Activated CD4-positive, alpha-beta T cell treated with anti-CD3 and anti-CD28 coated beads for 1 hour (primary cell): ENCODE results near the gene ZNF888.
A peak's percentile ranks its signal among the peaks of the same experiment; 100 is the strongest.
"Not testable (repeated sequence)": the region's sequence is repeated elsewhere in the genome, so short reads cannot be mapped to it uniquely, and the experiment has no call there.

Experiments used
- DNase-seq: peaks from one replicate; pipeline ENCODE4 v3.0.0-alpha.2; 2020

The ZNF888 gene

DNA sequence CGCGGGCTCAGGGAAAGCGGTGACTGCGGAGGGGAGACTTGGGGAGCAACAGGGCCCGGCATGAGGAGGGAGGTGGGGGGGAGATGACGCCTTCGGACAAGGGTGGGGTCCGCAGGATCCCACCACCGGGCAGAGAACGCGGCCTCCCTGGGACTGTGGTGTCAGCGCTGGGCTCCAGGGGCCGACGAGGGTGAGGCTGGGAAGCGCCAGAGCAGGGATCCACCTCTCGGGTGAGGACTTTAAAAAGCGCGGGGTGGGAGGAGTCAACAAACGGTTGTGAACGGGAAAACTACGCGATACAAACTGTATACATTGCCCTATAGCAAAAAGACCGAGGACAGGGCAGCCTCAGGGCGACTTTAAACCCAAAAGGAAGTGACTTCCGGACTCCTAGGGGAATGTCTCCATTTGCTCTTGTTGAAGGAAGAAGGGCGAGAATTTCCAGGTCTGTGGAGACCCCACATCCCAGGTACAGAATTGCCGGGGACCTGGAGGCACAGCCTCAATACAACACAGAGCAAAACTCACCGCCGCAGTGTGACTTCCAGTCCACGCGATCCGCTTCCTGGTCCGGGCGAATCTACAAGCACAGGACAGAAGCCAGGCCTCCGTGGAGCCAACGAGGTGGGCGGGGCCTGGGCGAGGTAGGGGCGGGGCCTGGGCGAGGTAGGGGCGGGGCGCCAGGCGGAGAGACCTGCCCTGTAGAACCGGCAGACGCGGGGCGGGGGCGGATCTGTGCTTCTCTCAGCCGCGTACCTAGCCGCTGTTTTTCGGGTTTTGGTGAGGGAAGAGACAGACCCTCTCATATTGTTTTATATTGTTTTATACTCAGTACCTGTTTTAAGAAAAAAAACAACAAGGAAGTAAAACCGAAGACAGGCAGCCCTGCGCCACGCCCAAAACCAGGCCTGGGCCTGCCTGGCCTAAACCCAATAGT is at the start of gene ZNF888:
ZNF888 (minus strand) TSS at position 588 of the 937 bp plus-strand sequence. CDS start 5,555 bp downstream, outside the sequence.
- DNase-seq = peak; percentile 68

DNA sequence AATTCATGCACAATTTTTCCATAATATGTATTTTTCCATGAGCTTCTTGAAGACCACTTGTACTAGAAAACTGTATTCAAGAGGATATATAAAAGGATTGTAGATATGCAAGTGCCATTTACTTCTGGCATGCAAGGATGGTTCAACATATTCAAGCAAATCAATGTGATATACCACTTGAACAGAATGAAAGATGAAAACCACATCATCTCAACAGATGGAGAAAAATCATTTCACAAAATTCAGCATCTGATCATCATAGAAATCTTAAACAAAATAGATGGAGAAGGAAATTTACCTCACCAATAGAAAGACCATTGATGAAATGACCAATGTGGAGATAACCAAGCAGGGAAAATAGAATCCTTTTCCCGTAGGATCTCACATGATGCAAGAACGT is 44.5 kb upstream of the ZNF888 start:
- DNase-seq = no peak

DNA sequence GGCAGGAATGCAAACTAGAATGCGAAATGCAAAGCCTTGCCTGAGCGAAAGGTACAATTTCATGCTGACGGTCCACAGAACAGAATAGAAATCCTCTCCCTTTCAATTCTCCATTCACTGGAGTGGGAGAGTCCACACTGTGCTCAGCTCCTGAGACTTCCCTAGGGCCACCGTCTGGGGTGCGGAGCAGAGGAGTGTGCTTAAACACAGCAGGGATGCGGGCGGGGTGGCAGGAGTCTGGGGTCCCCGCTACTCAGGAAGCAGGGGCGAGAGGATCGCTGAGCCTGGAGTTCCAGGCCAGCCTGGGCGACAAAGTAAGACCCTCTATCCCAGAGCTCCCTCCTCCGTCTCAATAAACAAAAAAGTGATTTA is 40.0 kb upstream of the ZNF888 start:
- no peak for DNase-seq

DNA sequence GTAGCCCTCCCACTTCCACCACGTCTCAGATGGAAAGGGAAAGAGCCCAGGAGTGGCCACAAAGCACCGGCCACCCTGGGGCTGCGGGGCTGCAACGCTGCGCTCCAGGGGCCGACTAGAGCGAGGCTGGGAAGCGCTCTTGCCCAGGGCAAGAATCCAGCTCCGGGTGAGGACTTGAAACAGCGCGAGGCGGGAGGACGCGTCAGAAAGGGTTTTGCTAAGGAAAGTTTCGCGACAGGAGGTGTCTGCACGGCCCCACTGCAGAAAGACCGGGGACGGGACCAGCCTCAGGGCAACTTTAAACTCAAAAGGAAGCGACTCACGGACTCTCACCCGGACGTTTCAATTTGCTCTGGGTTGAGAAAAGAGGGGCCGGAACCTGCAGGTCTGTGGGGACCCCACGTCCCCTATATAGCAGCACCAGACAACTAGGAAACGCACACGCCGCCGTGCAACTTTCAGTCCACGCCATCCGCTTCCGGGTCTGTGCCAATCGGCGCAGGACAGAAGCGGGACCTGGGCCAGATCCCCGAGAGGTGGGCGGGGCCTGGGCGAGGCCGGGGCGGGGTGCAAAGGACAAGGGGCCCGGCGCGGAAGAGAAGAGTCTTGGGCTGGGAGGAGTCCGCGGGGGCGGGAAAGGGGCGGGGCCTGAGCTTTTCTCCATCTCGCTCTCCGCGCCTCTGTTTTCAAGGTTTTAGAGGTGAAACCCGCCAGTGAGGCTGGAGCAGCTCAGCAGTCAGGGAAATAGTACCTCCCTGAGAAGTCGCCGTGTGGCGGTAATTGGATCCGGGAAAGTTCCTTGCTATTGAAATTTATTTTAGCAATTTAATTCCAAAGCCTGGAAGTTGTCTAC is 39.4 kb upstream of the ZNF888 start, which contains the start of gene ZNF816:
ZNF816 (minus strand) TSS at position 488 of the 853 bp plus-strand sequence. CDS start 6,792 bp downstream, outside the sequence.
- DNase-seq = peak; percentile 96

DNA sequence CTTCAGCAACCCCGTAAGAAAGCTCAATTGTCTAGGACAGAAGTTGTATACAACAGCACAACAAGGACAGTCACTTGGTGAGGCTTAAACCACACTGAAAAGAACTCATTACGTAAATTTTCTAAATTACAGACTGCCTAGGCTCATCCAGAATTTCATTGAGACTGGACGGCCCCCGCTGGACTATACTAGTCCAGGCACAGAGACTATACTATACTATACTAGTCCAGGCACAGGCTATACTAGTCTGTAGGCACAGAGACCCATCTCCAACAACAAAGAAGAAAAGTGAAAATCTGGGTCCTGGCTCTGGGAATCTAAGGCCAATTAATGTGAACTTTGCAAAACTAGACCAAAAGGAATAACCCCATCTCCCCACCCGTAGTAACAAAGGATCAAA is 38.8 kb upstream of the ZNF888 start:
- no peak for DNase-seq

DNA sequence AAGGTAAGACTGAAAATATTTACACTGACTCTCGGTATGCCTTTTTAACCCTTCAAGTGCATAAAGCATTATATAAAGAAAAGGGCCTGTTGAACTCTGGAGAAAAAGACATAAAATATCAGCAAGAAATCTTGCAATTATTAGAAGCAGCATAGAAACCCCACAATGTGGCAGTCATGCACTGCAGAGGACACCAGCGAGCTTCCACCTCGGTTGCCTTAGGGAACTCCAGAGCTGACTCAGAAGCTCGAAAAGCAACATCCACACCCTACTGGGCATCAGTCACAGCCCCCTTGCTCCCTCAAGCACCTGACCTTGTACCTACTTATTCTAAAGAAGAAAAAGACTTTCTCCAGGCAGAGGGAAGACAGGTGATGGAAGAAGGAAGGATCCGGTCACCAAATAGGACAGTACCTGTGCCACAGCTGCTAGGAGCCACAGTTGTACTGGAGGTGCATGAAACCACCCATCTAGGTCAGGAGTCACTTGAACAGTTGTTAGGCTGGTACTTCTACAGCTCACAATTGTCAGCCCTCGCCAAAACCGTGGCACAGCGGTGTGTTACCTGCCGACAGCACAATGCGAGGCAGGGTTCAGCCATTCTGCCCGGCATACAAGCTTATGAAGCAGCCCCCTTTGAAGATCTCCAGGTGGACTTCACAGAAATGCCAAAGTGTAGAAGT is 36.5 kb upstream of the ZNF888 start:
- no peak for DNase-seq

DNA sequence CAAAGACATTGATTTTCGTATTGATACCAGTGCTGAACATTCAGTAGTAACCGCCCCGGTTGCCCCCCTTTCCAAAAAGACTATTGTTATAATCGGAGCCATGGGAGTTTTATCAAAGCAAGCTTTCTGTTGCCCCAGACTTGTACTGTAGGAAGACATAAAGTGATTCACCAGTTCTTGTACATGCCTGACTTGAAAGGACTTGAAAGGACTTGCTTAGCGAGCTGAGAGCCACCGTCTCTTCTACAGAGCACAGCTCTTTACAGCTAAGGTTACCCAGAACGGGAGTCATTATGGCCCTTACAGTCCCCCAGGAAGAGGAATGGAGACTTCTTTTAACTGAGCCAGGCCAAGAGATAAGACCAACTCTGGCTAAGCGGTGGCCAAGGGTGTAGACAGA is 34.4 kb upstream of the ZNF888 start:
- no peak for DNase-seq

DNA sequence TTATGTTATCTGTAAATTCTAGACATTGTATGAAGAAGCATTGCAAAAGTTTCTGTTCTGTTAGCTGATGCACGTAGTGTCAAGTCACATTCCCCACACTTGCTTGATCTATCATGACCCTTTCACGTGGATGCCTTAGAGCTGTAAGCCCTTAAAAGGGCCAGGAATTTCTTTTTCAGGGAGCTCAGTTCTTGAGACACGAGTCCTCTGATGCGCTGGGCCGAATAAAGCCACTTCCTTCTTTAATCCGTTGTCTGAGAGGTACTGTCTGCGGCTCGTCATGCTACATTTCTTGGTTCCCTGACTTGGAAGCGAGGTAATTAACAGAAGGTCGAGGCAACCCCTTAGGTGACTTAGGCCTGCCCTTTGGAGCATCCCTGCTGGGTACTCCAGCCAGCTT is 33.7 kb upstream of the ZNF888 start:
- no peak for DNase-seq

DNA sequence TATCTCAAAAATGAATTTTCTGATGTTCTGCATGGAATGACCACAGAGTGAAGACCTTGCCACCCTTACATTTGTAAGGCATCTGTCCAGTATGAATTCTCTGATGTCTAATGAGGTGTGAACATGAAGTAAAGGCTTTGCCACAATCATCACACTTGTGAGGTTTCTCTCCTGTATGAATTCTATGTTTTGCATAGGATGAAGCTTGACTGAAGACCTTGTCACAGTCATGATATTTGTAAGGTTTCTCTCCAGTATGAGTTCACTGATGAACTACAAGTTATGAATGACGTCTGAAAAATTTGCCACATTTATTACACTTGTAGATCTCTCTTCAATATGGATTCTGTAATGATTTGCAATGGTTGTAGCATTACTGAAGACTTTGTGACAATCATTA is 26.2 kb upstream of the ZNF888 start:
- DNase-seq = no peak

DNA sequence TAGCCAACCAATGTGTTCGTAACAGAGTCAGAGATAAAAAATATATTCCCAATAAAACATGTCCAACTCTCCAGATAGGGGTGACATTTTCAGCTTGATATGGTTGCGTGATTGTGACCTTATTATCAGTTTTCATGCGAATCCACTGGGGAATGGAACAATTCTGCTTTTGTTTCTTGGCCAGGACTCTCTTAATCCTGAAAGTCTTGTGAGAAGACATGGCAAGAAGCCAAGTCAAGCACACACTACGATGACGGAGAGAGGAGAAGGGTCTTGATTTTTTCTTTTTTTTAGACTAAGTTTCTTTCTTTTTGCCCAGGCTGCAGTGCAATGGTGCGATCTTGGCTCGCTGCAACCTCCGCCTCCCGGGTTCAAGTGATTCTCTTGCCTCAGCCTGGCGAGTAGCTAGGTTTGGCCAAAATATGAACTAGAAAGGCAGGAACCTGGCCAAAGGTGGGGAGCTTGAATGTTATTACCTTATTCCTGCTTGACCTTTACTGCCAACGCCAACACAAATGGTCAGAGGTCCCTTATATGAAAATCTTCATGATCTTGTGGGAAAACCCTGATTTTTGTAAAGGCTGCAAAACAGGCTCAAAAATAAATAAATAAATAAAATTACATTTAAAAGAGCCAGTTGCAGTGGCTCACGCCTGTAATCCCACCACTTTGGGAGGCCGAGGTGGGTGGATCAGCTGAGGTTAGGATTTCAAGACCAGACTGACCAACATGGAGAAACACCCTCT is 25.0 kb upstream of the ZNF888 start:
- DNase-seq = no peak

DNA sequence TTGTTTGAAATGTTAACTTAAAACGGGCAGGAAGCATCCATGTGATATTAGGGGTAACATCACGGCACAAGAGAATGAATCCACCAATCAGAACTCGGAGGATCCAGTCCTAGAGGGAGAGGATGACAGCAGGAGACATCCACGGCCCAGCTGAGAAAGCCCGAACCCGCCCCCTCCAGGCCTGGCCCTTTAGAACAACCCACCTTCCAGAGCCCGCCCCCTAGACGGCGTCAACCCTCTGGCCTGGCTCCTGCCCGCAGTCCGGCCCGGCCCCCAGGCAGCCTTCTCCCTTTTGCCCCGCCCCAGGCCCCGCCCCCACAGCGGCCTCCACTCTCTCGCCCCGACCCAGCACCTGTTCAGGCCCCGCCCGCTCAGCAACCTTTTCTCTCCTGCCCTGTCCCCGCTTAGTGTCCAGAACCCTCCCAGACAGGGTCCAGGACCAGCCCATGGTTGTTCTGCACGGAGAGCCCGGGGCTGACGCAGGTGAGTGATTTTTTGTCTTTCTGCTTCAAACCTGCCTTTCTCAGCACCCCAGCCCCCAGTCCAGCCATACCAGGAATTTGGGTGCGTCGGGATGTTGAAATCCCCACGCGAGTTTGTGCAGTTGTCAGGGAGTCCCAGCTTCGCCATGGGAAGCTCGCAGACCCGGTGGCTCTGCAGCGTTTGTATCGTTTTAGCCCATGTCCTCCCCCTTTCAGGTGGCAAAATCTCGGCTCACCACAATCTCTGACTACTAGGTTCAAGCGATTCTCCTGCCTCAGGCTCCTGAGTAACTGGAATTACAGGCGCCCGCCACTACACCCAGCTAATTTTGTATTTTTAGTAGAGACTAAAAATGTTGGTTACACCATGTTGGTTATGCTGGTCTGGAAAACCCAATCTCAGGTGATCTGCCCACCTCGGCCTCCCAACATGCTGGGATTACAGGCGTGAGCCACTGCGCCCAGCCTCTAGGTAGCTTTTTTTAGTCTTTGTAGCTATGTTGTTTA is 23.4 kb upstream of the ZNF888 start:
- DNase-seq = no peak

DNA sequence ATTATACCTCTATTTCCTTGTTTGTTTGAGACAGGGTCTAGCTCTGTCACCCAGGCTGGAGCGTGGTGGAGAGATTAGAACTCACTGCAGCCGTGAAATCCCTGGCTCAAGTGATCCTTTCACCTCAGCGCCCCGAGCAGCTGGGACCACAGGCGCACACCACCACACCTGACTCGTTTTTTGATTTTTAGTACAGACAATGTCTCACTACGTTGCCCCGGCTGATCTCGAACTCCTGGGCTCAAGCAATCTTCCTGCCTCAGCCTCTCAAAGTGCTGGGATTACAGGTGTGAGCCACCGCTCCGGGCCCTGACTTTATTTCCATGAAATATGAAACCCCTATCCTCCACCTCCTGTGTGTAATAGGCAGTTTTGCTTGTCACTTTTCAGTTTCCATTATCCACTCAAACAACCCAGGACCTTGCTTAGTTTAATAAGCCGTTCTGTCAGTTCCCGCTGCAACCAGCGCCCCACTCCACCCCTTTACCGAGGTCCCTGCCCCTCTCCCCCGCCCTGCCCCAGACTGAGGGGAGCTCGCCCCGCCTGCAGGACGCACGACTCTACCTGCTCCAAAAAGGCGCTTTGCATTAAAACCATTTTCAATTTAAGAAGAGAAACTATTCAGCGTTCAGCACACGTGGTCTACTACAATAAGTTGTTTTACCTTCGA is 22.6 kb upstream of the ZNF888 start:
- no peak for DNase-seq

DNA sequence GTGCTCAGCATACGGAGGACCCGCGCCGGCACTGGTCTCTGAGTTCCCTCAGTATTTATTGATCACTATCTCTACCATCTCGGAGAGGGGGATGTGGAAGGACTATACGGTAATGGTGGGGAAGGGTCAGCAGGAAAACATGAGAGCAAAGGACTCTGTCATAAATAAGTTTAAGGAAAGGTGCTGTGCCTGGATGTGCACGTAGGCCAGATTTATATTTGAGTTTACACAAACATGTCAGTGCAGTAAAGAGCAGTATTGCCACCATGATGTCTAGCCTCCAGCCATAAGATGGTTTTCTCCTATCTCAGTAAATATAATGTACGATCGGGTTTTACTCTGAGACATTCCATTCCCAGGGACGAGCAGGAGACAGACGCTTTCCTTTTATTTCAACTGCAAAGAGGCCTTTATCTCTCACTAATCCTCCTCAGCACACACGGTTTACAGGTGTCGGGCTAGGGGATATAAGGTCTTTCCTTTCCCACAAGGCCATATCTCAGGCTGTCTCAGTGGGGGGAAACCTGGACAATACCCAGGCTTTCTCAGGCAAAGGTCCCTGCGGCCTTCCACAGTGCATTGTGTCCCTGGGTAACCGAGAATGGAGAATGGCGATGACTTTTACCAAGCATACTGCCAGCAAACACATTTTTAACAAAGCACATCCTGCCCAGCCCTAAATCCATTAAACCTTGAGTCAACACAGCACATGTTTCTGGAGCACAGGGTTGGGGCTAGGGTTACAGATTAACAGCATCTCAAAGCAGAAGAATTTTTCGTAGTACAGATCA is 21.7 kb upstream of the ZNF888 start:
- not testable (repeated sequence) for DNase-seq

DNA sequence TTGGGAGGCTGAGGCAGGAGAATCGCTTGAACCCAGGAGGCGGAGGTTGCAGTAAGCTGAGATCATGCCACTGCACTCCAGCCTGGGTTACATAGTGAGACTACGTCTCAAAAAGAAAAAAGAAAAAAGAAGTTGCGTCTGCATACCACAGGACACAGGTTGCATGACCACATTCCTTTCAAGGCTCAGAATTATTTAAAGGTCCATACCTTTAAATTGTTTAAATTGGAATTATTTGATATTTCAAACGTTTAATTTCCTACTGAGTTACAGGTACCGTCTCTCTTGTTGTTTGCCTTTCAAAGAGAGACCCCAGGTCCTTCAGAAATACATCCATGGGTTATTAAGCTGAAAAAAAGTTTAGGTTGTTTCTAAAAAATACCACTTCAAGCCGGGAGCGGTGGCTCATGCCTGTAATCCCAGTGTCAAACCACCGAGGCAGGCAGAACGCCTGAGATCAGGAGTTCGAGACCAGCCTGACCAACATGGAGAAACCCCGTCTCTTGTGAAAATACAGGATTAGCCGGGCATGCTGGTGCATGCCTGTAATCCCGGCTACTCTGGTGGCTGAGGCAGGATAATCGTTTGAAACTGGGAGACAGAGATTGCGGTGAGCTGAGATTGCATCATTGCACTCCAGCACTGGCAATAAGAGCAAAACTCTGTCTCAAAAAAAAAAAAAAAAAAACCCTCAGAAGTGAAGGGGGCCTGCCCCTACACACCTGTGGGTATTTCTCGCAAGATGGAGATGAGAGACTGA is 20.8 kb upstream of the ZNF888 start:
- no peak for DNase-seq

DNA sequence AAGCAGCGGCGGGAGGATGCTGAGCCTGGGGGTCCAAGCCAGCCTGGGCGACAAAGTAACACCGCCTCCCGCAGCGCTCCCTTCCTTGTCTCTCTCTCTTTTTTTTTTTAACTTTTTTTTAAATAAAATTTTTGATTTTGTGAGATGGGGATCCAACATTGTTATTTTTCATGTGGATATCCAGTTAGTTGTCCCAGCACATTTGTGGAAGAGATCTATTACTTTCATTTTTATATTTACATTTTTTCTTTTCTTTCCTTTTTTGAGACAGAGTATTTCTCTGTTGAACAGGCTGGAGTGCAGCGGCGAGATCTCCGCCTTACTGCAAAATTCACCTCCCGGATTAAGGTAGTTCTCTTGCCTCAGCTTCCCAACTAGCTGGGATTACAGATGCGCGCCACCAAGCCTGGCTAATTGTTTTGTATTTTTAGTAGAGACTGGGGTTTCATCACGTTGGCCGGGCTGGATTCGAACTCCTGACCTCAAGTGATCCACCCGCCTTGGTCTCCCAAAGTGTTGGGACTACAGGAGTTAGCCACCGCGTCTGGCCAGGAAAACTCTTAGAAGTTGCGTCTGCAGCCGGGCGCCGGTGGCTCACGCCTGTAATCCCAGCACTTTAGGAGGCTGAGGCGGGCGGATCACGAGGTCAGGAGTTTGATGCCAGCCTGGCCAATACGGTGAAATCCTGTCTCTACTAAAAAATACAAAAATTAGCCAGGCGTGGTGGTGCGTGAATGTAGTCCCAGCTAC is 20.1 kb upstream of the ZNF888 start:
- no peak for DNase-seq

DNA sequence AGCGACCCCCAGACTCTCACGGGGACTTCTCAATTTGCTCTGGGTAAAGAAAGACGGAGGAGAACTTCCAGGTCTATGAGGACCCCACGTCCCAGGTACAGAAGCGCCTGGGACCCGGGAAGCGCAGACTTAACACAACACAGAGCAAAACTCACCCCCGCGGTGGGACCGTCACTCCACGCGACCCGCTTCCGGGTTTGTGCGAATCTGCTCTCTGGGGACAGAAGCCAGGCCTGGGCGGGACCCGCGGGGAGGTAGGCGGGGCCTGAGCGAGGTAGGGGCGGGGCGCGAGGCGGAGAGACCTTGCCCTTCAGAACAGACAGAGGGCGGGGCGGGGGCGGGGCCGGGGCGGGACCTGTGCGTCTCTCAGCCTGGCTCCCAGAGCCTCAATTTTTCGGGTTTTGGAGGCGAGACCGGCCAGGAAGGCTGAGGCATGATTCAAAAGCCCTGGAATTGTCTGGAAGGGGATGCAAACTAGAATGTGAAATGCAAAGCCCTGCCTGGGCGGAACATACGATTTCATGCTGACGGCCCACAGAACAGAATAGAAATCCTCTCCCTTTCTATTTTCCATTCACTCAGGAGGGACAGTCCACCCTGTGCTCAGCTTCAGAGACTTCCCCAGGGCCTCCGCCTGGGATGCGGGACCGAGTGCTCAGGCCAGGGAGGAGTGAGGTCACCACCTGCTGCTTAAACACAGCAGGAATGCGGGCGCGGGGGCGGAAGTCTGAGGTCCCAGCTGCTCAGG is 19.3 kb upstream of the ZNF888 start:
- DNase-seq = peak; percentile 91

DNA sequence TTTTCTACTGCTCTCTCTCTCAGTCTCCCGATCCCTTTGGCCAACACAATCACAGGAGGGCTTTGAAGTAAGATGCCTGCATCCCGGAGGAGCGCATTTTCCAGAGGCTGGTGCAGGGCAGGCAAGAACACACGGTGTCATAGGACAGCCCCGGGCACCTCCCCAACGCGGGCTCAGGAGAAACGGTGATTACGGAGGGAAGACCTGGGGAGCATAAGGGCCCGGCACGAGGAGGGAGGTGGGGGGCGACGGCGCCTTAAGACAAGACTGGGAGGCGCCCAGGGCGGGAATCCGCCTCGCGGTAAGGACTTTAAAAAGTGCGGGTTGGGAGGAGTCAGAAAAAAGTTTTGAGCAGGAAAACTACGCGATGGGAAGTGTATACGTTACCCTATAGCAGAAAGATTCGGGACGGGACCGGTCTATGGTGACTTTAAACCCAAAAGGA is 18.7 kb upstream of the ZNF888 start:
- no peak for DNase-seq
